Measurements from ENCODE around the gene SPOCK3. TPM values are rescaled to one million over a fixed set of nuclear protein-coding genes. Genes with fewer than 3 reads are reported as not detected.

SPOCK3 gene
- total RNA-seq, 2 experiments from 2014 or later, result not detected

DNA sequence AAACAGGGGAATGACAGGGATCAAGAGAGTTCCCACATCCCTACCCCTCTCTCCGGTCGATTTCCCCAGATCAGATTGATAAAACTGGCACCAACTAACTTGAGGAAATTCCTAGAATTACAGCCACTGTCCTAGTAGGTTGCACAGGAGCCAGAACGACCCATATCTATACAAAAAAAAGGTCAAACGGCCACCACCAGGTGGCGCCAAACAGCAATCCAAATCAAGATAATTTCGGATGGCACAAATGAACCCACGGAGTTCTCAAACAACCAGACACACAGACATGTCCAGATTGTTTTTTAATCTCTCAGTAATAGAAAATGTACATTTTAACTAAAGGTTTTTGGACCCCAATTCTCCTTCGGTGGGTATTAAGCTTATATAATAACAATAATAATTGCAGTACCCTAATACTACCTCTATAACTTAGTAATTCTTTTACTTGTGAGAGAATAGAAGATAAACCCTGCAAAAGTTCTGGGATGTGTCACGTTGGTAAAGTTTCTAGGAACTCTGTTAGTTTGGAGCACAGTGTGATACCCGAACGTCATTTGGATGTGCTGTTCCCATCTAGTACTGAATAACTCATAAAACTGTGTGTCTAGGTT, 212.6 kb downstream of the SPOCK3 start:
- H3K27me3 Mint-ChIP-seq, result no peaks in the 10 kb centered on the region
- no peaks in the 10 kb centered on the region for H3K36me3 Mint-ChIP-seq
- ChIA-PET CTCF (interaction anchor here (0.9 to 1.9 kb wide), 4 partner anchors 9 to 31 kb away, joined by 3 to 5 read pairs (median 3); no protein-coding TSS in a partner anchor), POLR2A (no interaction called here)
- intact Hi-C loops (cut with micrococcal nuclease), result loop anchor here (1.0 to 5.0 kb wide), 3 partner anchors 601 to 1133 kb away; no protein-coding TSS in a partner anchor
- DNase-seq, result peak; percentile 67
- no peaks in the 10 kb centered on the region for H3K9me3 Mint-ChIP-seq
- H3K4me3 Mint-ChIP-seq, result no peak overlapping the region
- no peak overlapping the region for H3K27ac Mint-ChIP-seq
- H3K4me1 Mint-ChIP-seq (ENCODE audit: low read depth), result no peaks in the 10 kb centered on the region

DNA sequence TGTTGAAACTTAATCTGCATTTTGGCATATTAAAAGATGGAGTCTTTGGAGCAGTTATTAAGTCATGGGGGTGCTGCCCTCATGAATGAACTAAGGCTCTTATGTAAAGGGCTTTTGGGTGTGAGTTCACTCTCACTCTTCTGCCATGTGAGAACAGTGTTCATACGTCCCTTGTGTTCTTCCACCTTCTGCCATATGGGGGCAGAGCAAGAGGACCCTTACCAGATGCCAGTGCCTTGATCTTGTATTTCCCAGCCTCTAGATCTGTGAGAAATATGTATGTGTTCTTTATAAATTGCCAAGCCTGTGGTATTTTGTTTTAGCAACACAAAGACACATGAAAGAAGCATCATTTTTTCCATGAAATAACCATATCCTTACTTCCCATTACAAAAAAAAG, 213.9 kb downstream of the SPOCK3 start:
- H3K36me3 Mint-ChIP-seq, result no peaks in the 10 kb centered on the region
- H3K27me3 Mint-ChIP-seq, result no peaks in the 10 kb centered on the region
- CTCF ChIA-PET, result interaction anchor here (0.6 to 0.7 kb wide), 2 partner anchors 45 to 54 kb away, joined by 3 read pairs; no protein-coding TSS in a partner anchor
- H3K27ac Mint-ChIP-seq, result no peak overlapping the region
- DNase-seq, result no peak
- POLR2A ChIA-PET, result no interaction called here
- no peaks in the 10 kb centered on the region for H3K9me3 Mint-ChIP-seq
- no peak overlapping the region for H3K4me3 Mint-ChIP-seq
- intact Hi-C loops (cut with micrococcal nuclease), result loop anchor here (2.0 to 5.0 kb wide), 2 partner anchors 602 to 853 kb away; no protein-coding TSS in a partner anchor
- H3K4me1 Mint-ChIP-seq (ENCODE audit: low read depth), result no peaks in the 10 kb centered on the region

DNA sequence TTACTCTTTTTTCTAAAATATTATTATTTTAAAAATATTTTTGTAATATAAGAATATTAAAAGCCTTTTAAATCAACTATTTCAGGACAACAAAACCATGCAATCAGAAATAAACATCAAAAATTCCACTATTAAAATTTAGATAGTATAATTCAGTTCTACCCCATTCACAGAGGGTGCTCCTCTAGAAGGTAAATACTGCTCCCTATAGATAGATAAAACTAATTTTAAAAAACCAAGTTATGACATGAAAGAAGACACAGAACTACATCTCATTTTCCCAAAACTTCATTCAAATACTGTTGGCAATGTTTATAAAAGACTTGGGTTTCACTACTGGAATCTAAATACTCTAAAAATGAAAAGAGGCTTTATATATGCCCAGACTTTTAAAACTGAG, 219.3 kb downstream of the SPOCK3 start:
- intact Hi-C loops (cut with micrococcal nuclease), result no loop called here
- Mint-ChIP-seq H3K4me1 (ENCODE audit: low read depth) (no peaks in the 10 kb centered on the region), H3K27me3 (no peaks in the 10 kb centered on the region), H3K9me3 (no peaks in the 10 kb centered on the region), H3K36me3 (no peaks in the 10 kb centered on the region), H3K27ac (no peak overlapping the region), H3K4me3 (no peak overlapping the region)
- POLR2A ChIA-PET, result no interaction called here
- no peak for DNase-seq
- CTCF ChIA-PET, result no interaction called here

DNA sequence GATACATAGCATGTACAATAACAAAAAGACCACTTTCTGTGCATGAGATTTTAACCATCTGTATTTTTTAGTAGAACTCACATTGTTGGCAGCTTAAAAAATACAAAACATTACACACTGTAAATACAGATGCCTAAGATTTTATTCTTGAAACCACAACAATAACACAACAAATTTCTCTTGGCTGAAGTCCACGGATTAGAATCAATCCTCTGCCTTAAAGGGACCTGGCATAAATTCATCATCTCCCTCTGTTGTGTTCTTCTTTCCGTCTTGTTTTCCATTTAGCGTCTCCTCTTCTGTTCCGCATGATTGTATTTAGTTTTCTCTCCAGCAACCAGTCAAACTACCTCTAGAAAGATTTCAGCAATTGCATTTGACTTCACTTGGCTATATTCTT, 231.0 kb downstream of the SPOCK3 start:
- CTCF ChIA-PET, result no interaction called here

DNA sequence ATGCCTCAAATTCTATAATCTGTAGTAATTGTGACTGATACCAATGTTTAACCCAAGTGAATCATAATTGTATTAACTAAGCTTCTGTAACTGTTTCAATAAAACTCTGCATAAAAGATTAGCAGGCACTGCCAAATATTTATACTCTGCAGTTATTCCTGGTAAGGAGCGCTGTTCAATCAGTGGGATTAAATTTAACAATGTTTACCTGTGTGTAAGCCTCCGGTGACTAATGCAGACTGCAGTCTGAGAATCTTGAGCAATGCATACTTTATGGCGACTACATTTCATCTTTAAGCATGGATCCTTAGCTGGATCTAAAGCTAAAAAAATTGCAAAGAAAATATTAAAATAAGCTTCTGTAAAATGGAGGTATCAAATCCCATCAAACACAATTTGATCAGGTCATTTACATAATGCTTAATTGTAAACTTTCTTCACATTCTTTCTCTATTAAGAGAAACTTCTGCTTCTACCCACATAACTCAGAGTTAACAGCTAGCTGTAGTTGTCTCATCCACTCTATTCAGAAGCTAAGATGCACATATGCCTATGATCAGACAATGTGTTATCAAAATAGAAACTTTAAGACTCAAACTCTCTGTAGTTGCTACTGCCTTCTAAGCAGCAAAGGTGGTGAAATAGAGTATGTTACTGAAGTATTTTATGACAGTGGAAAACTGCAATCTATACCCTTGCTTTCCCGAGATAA, 234.0 kb downstream of the SPOCK3 start:
- CTCF ChIA-PET, result no interaction called here
- POLR2A ChIA-PET, result no interaction called here
- no peak for DNase-seq
- no peaks in the 10 kb centered on the region for H3K4me1 Mint-ChIP-seq (ENCODE audit: low read depth)
- no peaks in the 10 kb centered on the region for H3K9me3 Mint-ChIP-seq
- no peak overlapping the region for H3K4me3 Mint-ChIP-seq
- H3K27ac Mint-ChIP-seq, result no peak overlapping the region
- intact Hi-C loops (cut with micrococcal nuclease), result no loop called here
- H3K27me3 Mint-ChIP-seq, result no peaks in the 10 kb centered on the region
- H3K36me3 Mint-ChIP-seq, result no peaks in the 10 kb centered on the region

More for the DNA sequence above, 231.0 kb downstream of the SPOCK3 start:
- H3K4me1 Mint-ChIP-seq (ENCODE audit: low read depth), result no peaks in the 10 kb centered on the region
- H3K9me3 Mint-ChIP-seq, result no peaks in the 10 kb centered on the region
- DNase-seq, result no peak
- no peak overlapping the region for H3K4me3 Mint-ChIP-seq
- no peak overlapping the region for H3K27ac Mint-ChIP-seq
- intact Hi-C loops (cut with micrococcal nuclease), result no loop called here
- POLR2A ChIA-PET, result no interaction called here
- H3K27me3 Mint-ChIP-seq, result no peaks in the 10 kb centered on the region
- H3K36me3 Mint-ChIP-seq, result no peaks in the 10 kb centered on the region

DNA sequence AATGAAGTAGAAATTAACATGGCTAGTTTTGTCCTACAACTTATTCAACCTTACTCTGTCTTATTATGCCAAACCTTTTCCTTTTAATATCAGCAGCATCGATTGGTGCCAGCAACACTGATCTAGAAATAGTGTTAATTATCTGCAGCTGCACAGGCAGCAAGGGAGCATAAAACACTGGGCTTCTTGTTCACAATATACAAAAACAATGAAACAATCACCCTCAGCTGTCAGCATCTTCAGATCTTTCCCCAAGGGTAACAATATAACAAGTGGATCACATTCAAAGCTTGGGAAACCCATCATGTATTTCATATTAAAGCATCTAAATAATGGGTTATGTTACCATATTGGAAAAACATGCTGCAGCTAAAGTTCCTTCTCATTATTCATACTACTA, 238.1 kb downstream of the SPOCK3 start:
- ChIA-PET POLR2A (no interaction called here), CTCF (no interaction called here)
- DNase-seq, result no peak
- H3K4me1 Mint-ChIP-seq (ENCODE audit: low read depth), result no peaks in the 10 kb centered on the region
- no peaks in the 10 kb centered on the region for H3K36me3 Mint-ChIP-seq
- H3K9me3 Mint-ChIP-seq, result no peaks in the 10 kb centered on the region
- no peak overlapping the region for H3K4me3 Mint-ChIP-seq
- intact Hi-C loops (cut with micrococcal nuclease), result no loop called here
- no peaks in the 10 kb centered on the region for H3K27me3 Mint-ChIP-seq
- no peak overlapping the region for H3K27ac Mint-ChIP-seq

DNA sequence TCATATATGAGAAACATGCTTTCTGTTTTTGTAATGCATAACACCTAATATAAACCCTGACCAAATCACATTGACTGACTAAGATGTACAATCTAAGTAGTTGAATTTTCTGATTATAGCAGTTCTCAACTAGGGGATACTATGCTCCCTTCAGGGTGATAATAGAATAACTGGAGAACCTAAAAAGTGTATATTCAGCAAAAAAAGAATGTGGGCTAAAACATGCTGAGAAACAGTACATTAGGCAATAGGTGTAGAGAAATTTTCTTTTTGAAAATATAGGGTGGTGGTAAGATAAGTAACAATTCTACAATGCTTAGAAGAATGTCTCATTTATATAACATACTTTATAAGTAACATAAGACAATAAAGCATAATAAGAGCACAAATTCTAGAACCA, 239.6 kb downstream of the SPOCK3 start:
- no peaks in the 10 kb centered on the region for H3K9me3 Mint-ChIP-seq
- no peak overlapping the region for H3K4me3 Mint-ChIP-seq
- POLR2A ChIA-PET, result no interaction called here
- no peaks in the 10 kb centered on the region for H3K36me3 Mint-ChIP-seq
- CTCF ChIA-PET, result no interaction called here
- no peaks in the 10 kb centered on the region for H3K4me1 Mint-ChIP-seq (ENCODE audit: low read depth)
- H3K27ac Mint-ChIP-seq, result no peak overlapping the region
- H3K27me3 Mint-ChIP-seq, result no peaks in the 10 kb centered on the region
- intact Hi-C loops (cut with micrococcal nuclease), result no loop called here
- DNase-seq, result no peak

DNA sequence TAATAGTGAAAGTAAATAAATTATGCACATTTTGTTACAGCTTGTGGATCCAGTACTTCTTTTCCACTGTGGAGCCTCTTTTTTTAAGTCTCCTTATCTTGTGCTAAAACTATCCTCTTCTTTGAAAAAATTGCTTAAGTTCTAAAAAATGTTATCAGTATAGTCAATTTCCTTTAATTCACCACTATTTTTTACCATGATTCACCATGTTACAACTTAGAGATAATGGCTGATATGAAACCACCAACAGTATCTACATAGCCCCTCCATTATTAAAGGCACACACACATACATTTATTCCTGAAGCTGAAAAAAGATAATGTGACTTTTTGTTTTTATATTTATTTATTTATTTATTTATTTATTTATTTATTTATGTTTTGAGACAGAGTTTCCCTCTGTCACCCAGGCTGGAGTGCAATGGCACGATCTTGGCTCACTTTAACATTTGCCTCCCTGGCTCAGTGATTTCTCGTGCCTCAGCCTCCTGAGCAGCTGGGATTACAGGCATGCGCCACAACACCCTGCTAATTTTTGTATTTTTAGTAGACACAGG, 243.2 kb downstream of the SPOCK3 start:
- POLR2A ChIA-PET, result no interaction called here
- Mint-ChIP-seq H3K36me3 (no peaks in the 10 kb centered on the region), H3K4me1 (ENCODE audit: low read depth) (no peaks in the 10 kb centered on the region)

DNA sequence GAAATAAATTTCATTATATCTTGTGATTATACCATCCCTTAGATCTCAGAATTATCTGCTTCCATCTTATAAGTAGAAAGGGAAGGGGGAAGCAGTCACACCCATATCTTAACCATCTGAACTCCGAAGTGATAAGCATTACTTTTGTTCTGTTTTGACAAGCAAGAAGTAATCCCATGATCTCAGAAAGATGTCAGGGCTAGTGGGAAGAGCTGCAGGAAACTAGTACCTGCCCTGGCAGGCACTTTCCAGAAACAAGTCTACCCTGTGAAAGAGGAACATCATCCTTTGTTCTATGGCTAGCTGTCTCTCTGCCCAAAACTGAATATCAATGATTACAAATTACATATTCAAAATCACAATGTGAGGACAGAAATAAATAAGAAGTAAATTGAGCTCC, 244.4 kb downstream of the SPOCK3 start:
- POLR2A ChIA-PET, result no interaction called here
- intact Hi-C loops (cut with micrococcal nuclease), result no loop called here
- H3K4me1 Mint-ChIP-seq (ENCODE audit: low read depth), result no peaks in the 10 kb centered on the region
- H3K4me3 Mint-ChIP-seq, result no peak overlapping the region
- H3K27ac Mint-ChIP-seq, result no peak overlapping the region
- no peaks in the 10 kb centered on the region for H3K36me3 Mint-ChIP-seq
- DNase-seq, result no peak
- no peaks in the 10 kb centered on the region for H3K9me3 Mint-ChIP-seq
- CTCF ChIA-PET, result no interaction called here
- H3K27me3 Mint-ChIP-seq, result no peaks in the 10 kb centered on the region

More for the DNA sequence above, 243.2 kb downstream of the SPOCK3 start:
- no peak for DNase-seq
- no peak overlapping the region for H3K27ac Mint-ChIP-seq
- H3K9me3 Mint-ChIP-seq, result no peaks in the 10 kb centered on the region
- CTCF ChIA-PET, result no interaction called here
- H3K27me3 Mint-ChIP-seq, result no peaks in the 10 kb centered on the region
- intact Hi-C loops (cut with micrococcal nuclease), result no loop called here
- no peak overlapping the region for H3K4me3 Mint-ChIP-seq

DNA sequence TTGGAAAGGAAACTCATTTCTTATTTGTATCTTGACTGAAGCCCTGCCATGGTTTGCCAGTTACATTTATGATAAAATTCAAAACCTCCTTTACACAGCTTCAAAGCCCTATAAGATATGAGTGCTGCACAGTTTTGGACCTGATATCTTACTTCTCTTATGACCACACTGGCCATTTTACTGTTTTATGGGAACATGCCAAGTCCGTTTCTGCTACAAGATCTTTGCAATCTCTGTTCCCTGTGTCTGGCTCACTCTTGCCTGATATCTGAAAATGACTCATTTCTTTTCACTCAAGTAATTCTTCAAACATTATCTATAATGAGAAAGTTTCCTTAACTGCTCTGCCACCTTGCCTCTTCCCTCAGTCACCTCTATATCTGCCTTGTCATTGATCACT, 247.3 kb downstream of the SPOCK3 start:
- Mint-ChIP-seq H3K4me1 (ENCODE audit: low read depth) (no peaks in the 10 kb centered on the region), H3K36me3 (no peaks in the 10 kb centered on the region), H3K4me3 (no peak overlapping the region), H3K9me3 (no peaks in the 10 kb centered on the region), H3K27me3 (no peaks in the 10 kb centered on the region), H3K27ac (no peak overlapping the region)
- DNase-seq, result no peak
- POLR2A ChIA-PET, result no interaction called here
- CTCF ChIA-PET, result no interaction called here
- intact Hi-C loops (cut with micrococcal nuclease), result no loop called here

DNA sequence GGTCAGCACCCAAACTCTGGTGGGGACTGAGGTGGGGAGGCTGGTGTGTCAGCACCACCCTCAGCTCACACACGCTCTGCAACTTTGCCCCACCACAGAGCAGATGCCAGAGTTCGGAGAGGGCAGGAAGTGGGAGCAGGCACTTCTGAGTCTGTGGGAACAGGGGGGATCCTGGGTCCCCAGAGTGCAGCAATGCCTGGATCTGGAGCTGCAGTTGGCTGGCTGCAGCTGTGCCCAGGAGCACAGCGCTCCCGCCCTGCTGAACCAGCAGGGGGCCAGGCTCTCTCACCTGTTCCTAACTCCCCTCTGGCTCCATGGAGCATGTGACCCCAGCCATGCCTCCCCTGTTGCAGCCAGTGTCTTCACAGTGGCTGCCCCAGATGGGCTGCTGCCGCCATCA, 252.4 kb downstream of the SPOCK3 start:
- ChIA-PET CTCF (no interaction called here), POLR2A (no interaction called here)
- intact Hi-C loops (cut with micrococcal nuclease), result no loop called here
- Mint-ChIP-seq H3K27me3 (no peaks in the 10 kb centered on the region), H3K9me3 (no peaks in the 10 kb centered on the region), H3K4me3 (no peak overlapping the region), H3K4me1 (ENCODE audit: low read depth) (no peaks in the 10 kb centered on the region), H3K36me3 (no peaks in the 10 kb centered on the region), H3K27ac (no peak overlapping the region)
- DNase-seq, result no peak

DNA sequence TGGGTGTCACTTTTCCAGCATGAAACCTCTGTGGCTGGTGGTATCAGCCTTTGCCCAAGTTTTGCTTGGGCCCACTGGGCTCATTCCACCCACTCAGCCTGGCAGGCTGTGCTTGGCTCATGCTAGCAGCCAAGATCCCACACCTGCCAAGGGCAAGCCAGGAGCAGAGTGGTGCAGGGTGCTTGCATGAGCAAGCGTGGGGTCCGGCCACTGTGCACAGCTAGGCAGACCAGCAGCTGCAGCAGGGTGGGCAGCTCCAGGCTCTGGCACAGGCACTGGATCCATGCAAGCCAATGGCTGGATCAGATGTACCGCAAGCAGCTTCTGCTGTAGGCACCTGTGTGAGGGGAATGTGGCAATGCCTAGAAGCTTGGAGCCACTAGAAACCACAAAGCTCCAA, 253.9 kb downstream of the SPOCK3 start:
- no peak for DNase-seq
- Mint-ChIP-seq H3K27ac (no peak overlapping the region), H3K36me3 (no peaks in the 10 kb centered on the region), H3K4me1 (ENCODE audit: low read depth) (no peaks in the 10 kb centered on the region), H3K27me3 (no peaks in the 10 kb centered on the region), H3K9me3 (no peaks in the 10 kb centered on the region), H3K4me3 (no peak overlapping the region)
- CTCF ChIA-PET, result no interaction called here
- intact Hi-C loops (cut with micrococcal nuclease), result no loop called here
- POLR2A ChIA-PET, result no interaction called here

DNA sequence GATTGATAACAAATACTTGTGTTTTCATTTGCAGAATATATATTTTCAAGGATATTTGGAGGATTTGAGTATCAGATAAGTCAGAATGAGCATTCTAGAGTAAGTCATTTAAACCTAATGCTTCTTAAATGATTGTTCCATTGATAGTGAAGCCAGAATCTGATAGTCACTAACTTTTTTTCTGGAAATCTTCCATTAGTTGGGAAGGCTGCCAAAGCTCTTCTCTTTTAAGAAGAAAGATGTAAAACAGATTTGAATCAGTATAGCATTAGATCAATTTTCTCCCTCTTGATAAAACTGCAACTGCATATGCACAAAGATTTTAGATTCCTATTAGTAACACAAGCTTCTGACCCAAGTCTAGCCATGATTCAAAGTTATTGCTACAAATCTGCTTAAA, 256.7 kb downstream of the SPOCK3 start:
- Mint-ChIP-seq H3K36me3 (no peaks in the 10 kb centered on the region), H3K4me3 (no peak overlapping the region), H3K27ac (no peak overlapping the region), H3K4me1 (ENCODE audit: low read depth) (no peaks in the 10 kb centered on the region), H3K27me3 (no peaks in the 10 kb centered on the region), H3K9me3 (no peaks in the 10 kb centered on the region)
- ChIA-PET POLR2A (no interaction called here), CTCF (no interaction called here)
- intact Hi-C loops (cut with micrococcal nuclease), result no loop called here
- DNase-seq, result no peak
